Measurements from ENCODE around the gene AK3.

AK3 gene

DNA sequence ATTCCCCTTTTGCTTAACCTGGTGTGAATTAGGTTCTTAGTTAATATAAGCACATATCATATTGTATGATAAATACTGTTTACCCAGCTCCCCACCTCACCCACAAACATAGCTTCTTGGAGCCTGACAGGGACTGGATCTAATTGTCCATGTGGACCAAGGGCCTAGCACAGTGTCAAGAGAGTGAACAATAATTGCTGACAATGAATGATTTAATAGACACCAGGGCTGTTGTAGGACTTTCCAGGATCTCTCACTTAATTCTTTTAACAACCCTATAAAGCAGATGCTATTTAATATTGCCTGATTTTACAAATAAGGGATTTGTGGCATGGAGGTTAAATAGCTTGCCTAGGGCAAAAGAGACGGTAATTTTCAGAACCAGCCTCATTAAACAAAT, 24.8 kb downstream of the AK3 start:
- no peak overlapping the region for H3K4me3 ChIP-seq (ENCODE audit: insufficient read depth, low read length, poor library complexity, severe bottlenecking)
- H4K20me1 ChIP-seq (ENCODE audit: low read depth, low read length), result no peaks in the 10 kb centered on the region
- no peaks in the 10 kb centered on the region for H3F3A ChIP-seq (ENCODE audit: insufficient read depth)
- no peaks in the 10 kb centered on the region for H3K79me2 ChIP-seq (ENCODE audit: insufficient read depth, low read length)
- H3K36me3 ChIP-seq (ENCODE audit: low read length), result peaks cover 43% of the 10 kb centered on the region
- H3K9ac ChIP-seq (ENCODE audit: low read length), result no peak overlapping the region
- TF ChIP-seq EZH2phosphoT487 (conservative IDR thresholded peaks at IDR 0.05; ENCODE audit: low read length) (no peak), CTCF (IDR thresholded peaks at IDR 0.05; ENCODE audit: insufficient read depth, low read length, poor library complexity, severe bottlenecking) (no peak)
- H3K4me2 ChIP-seq (ENCODE audit: low read depth, low read length, poor library complexity, severe bottlenecking), result no peak overlapping the region
- no peaks in the 10 kb centered on the region for H3K9me2 ChIP-seq (replicated peaks; ENCODE audit: insufficient read depth, low read length)
- H3K27ac ChIP-seq (ENCODE audit: low read depth, low read length), result no peak overlapping the region
- no peak overlapping the region for H2AFZ ChIP-seq (ENCODE audit: low read depth, low read length, severe bottlenecking)
- H3K9me3 ChIP-seq (ENCODE audit: insufficient read depth, low read length), result no peaks in the 10 kb centered on the region
- H3K27me3 ChIP-seq (ENCODE audit: low read length), result no peaks in the 10 kb centered on the region

- Histone ChIP-seq H3K79me2 (ENCODE audit: insufficient read depth, low read length) (no peaks in the 10 kb centered on the region), H4K20me1 (ENCODE audit: low read depth, low read length) (no peaks in the 10 kb centered on the region), H3K4me3 (ENCODE audit: insufficient read depth, low read length, poor library complexity, severe bottlenecking) (no peak overlapping the region), H3K27ac (ENCODE audit: low read depth, low read length) (no peak overlapping the region), H3K4me2 (ENCODE audit: low read depth, low read length, poor library complexity, severe bottlenecking) (no peak overlapping the region), H3F3A (ENCODE audit: insufficient read depth) (no peaks in the 10 kb centered on the region; the same call in 1 of the 2 replicates), H3K9me3 (ENCODE audit: insufficient read depth, low read length) (no peaks in the 10 kb centered on the region), H3K9me2 (replicated peaks; ENCODE audit: insufficient read depth, low read length) (no peaks in the 10 kb centered on the region), H3K27me3 (ENCODE audit: low read length) (no peaks in the 10 kb centered on the region), H2AFZ (ENCODE audit: low read depth, low read length, severe bottlenecking) (no peak overlapping the region), H3K9ac (ENCODE audit: low read length) (no peak overlapping the region), H3K36me3 (ENCODE audit: low read length) (peaks cover 48% of the 10 kb centered on the region)
- TF ChIP-seq EZH2phosphoT487 (conservative IDR thresholded peaks at IDR 0.05; ENCODE audit: low read length) (no peak), CTCF (IDR thresholded peaks at IDR 0.05; ENCODE audit: insufficient read depth, low read length, poor library complexity, severe bottlenecking) (no peak)
These were observed 26.6 kb downstream of the AK3 start for GRCh38 chr9:4714266-4715016.

DNA sequence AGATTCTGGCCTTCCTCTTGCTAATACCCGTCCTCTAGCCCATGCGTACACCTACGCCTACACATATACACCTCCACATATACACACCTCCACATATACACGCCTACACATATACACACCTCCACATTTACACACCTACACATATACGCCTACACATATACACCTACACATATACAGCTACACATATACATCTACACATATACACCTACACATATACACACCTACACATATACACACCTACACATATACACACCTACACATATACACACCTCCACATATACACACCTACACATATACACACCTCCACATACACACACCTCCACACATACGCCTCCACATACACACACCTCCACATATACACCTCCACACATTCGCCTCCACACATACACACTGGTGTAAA, 27.2 kb downstream of the AK3 start:
- Histone ChIP-seq H2AFZ (ENCODE audit: low read depth, low read length, severe bottlenecking) (no peak overlapping the region), H3F3A (ENCODE audit: insufficient read depth) (no peaks in the 10 kb centered on the region; the same call in 1 of the 2 replicates), H3K4me2 (ENCODE audit: low read depth, low read length, poor library complexity, severe bottlenecking) (no peak overlapping the region), H3K9me2 (replicated peaks; ENCODE audit: insufficient read depth, low read length) (no peaks in the 10 kb centered on the region), H3K4me3 (ENCODE audit: insufficient read depth, low read length, poor library complexity, severe bottlenecking) (no peak overlapping the region), H4K20me1 (ENCODE audit: low read depth, low read length) (no peaks in the 10 kb centered on the region), H3K79me2 (ENCODE audit: insufficient read depth, low read length) (no peaks in the 10 kb centered on the region), H3K27me3 (ENCODE audit: low read length) (no peaks in the 10 kb centered on the region), H3K9ac (ENCODE audit: low read length) (no peak overlapping the region), H3K9me3 (ENCODE audit: insufficient read depth, low read length) (no peaks in the 10 kb centered on the region), H3K27ac (ENCODE audit: low read depth, low read length) (no peak overlapping the region), H3K36me3 (ENCODE audit: low read length) (peaks cover 48% of the 10 kb centered on the region)
- TF ChIP-seq CTCF (IDR thresholded peaks at IDR 0.05; ENCODE audit: insufficient read depth, low read length, poor library complexity, severe bottlenecking) (no peak), EZH2phosphoT487 (conservative IDR thresholded peaks at IDR 0.05; ENCODE audit: low read length) (no peak)
